Osteoblast (primary cell): ENCODE measurements around the gene CHSY1. TPM values are rescaled to one million over a fixed set of nuclear protein-coding genes. Genes with fewer than 3 reads are reported as not detected.

ENCODE experiments used
- DNase-seq: peaks from one replicate; pipeline ENCODE4 v3.0.0; 2011; ENCODE audit warnings: low spot score, mixed read lengths; ENCODE audit not compliant: insufficient read length; ENCODE audit errors: missing footprints
- H2AFZ ChIP-seq: 2 replicates; pipeline ENCODE4 v1.6.0; 2011; ENCODE audit warnings: mild to moderate bottlenecking, low read length
- H3K27ac ChIP-seq: 2 replicates; pipeline ENCODE4 v1.5.1; 2011; ENCODE audit warnings: mild to moderate bottlenecking, low read depth, low read length, moderate library complexity
- H3K27me3 ChIP-seq: 2 replicates; pipeline ENCODE4 v1.6.0; 2012; ENCODE audit warnings: mild to moderate bottlenecking, control low read depth, inconsistent platforms, low read length, moderate library complexity; ENCODE audit not compliant: insufficient read depth
- H3K36me3 ChIP-seq: 2 replicates; pipeline ENCODE4 v1.5.1; 2011; ENCODE audit warnings: mild to moderate bottlenecking, low read length, control low read depth, moderate library complexity; ENCODE audit not compliant: insufficient read depth
- H3K4me1 ChIP-seq: 2 replicates; pipeline ENCODE4 v1.5.1; 2011; ENCODE audit warnings: mild to moderate bottlenecking, low read length, control low read depth, moderate library complexity; ENCODE audit not compliant: insufficient read depth
- H3K4me2 ChIP-seq: 2 replicates; pipeline ENCODE4 v1.6.0; 2011; ENCODE audit warnings: mild to moderate bottlenecking, low read length; ENCODE audit not compliant: insufficient read depth
- H3K4me3 ChIP-seq: fragments of 200-600 bp; sonication (generic); 3 replicates; pipeline ENCODE4 v1.5.1; 2012; ENCODE audit warnings: mild to moderate bottlenecking, low read length, inconsistent platforms; ENCODE audit not compliant: insufficient read depth
- H3K79me2 ChIP-seq: 2 replicates; pipeline ENCODE4 v1.6.0; 2012; ENCODE audit warnings: mild to moderate bottlenecking, low read length, control low read depth, inconsistent platforms; ENCODE audit not compliant: insufficient read depth
- H3K9me3 ChIP-seq: 2 replicates; pipeline ENCODE4 v1.5.1; 2011; ENCODE audit warnings: low read depth, low read length, control low read depth
- H4K20me1 ChIP-seq: 2 replicates; pipeline ENCODE4 v1.6.0; 2012; ENCODE audit warnings: mild to moderate bottlenecking, low read length, control low read depth; ENCODE audit not compliant: insufficient read depth
- total RNA-seq: library from RNA; depleted of rRNA; stranded (reverse); fragments of >200 nt; gene quantifications from 2 replicates; pipeline ENCODE4 v1.2.3, GENCODE V29; 2012
- TF ChIP-seq, protein P1 (sequence below): IDR thresholded peaks from 2 replicates; pipeline ENCODE4 v1.5.1; 2011; ENCODE audit warnings: mild to moderate bottlenecking, low read depth, low read length, moderate library complexity; ENCODE audit errors: extremely low read depth

The CHSY1 gene
- total RNA-seq, 1 donor = 39.1 TPM

DNA sequence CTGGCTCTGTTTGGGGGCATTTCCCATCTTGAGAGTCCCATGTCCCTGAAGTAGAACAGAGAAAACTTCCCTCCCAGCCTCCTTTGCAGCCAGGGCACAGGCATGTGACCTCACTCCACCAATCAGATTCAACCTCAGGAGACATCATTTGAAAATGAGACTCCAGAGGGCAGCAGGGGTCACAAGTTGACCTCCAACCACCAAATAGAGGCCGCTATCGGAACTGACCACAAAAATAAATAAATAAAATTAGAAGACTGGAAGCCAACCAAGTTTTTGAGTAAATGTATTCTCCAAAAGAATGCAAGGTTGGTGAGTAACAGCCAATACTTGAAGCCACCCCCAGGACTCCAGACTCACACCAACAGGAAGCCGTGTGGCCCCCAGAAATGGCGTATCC lies 106.5 kb downstream of the CHSY1 start:
- TF ChIP-seq, protein P1, sequence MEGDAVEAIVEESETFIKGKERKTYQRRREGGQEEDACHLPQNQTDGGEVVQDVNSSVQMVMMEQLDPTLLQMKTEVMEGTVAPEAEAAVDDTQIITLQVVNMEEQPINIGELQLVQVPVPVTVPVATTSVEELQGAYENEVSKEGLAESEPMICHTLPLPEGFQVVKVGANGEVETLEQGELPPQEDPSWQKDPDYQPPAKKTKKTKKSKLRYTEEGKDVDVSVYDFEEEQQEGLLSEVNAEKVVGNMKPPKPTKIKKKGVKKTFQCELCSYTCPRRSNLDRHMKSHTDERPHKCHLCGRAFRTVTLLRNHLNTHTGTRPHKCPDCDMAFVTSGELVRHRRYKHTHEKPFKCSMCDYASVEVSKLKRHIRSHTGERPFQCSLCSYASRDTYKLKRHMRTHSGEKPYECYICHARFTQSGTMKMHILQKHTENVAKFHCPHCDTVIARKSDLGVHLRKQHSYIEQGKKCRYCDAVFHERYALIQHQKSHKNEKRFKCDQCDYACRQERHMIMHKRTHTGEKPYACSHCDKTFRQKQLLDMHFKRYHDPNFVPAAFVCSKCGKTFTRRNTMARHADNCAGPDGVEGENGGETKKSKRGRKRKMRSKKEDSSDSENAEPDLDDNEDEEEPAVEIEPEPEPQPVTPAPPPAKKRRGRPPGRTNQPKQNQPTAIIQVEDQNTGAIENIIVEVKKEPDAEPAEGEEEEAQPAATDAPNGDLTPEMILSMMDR = no peak
- Histone ChIP-seq H2AFZ (no peak overlapping the region), H3K79me2 (no peaks in the 10 kb centered on the region), H3K4me3 (no peak overlapping the region), H4K20me1 (no peaks in the 10 kb centered on the region), H3K27ac (no peak overlapping the region), H3K27me3 (no peaks in the 10 kb centered on the region), H3K4me1 (peaks cover 5% of the 10 kb centered on the region), H3K9me3 (peaks cover 2% of the 10 kb centered on the region), H3K4me2 (no peak overlapping the region), H3K36me3 (no peaks in the 10 kb centered on the region)
- peak; percentile 39 for DNase-seq

DNA sequence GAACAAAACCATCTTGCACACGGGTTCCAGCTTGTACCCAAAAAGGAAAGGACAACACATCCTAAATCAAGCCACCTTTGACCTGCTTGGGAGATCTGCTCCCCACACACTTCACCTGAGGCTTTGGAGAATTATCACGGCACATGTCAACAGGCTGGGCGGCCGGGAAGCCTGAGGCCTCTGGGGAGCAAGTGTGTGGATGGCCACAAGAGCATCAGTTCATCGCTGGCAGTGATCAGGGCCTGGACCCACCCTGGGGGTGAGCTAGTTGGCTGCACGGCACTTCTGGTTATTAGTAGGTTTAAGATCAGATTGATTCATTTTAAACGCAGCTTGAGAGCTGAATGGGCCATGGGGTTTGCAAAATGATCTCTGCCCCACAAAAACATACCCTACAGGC lies 108.5 kb downstream of the CHSY1 start:
- Histone ChIP-seq H3K4me1 (peaks cover 15% of the 10 kb centered on the region), H2AFZ (no peak overlapping the region), H3K4me3 (no peak overlapping the region), H3K79me2 (no peaks in the 10 kb centered on the region), H3K9me3 (peaks cover 2% of the 10 kb centered on the region), H3K27me3 (no peaks in the 10 kb centered on the region), H3K27ac (no peak overlapping the region), H3K4me2 (no peak overlapping the region), H4K20me1 (no peaks in the 10 kb centered on the region), H3K36me3 (no peaks in the 10 kb centered on the region)
- DNase-seq = peak; percentile 72
- TF ChIP-seq, protein P1 = no peak

DNA sequence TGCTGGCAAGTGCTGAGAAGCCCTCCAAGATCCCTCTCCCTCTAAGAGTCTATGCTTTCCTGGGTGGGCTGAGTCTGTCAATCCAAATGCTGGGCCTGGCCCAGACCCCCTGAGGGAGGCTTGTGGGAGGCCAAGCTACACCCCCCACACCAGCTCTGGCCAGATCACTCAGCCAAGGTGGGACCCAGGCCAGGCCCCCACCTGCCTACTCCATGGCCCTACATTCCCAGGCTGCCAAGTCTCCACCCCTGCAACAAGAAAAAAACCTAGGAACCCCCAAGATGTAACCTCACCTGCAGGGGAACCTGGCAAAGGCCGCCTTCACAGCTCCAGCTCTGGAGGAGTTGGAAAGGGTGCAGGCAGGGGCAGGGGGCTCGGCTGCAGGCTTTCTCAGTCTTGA lies 109.1 kb downstream of the CHSY1 start:
- no peak for DNase-seq
- Histone ChIP-seq H3K79me2 (no peaks in the 10 kb centered on the region), H3K36me3 (no peaks in the 10 kb centered on the region), H2AFZ (no peak overlapping the region), H3K9me3 (peaks cover 2% of the 10 kb centered on the region), H3K27me3 (no peaks in the 10 kb centered on the region), H4K20me1 (no peaks in the 10 kb centered on the region), H3K27ac (no peak overlapping the region), H3K4me2 (no peak overlapping the region), H3K4me1 (peaks cover 15% of the 10 kb centered on the region), H3K4me3 (no peak overlapping the region)
- TF ChIP-seq, protein P1 = no peak

DNA sequence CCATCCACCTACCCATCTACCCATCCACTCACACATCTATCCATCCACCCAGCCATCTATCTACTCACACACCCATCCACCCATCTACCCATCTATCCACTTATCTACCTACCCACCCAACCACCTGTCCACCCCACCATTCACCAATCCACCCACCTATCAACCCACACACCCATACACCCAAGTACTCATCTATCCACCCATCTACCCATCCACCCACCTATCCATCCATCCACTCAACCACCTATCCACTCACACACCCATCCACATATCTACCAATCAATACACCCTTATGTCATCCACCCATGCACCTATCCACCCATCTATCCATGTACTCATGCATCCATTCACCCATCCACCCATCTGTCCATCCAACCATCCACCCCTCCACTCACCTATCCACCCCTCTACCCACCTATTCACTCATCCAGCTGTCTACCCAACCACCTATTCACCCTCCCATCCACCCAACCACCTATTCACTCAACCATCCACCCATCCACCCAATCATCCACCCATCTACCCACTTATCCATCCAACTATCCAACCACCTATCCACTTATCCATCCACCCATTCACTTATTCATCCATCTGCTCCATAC lies 109.8 kb downstream of the CHSY1 start:
- no peaks in the 10 kb centered on the region for H4K20me1 ChIP-seq
- H2AFZ ChIP-seq = no peak overlapping the region
- H3K79me2 ChIP-seq = no peaks in the 10 kb centered on the region
- no peaks in the 10 kb centered on the region for H3K36me3 ChIP-seq
- H3K9me3 ChIP-seq = peaks cover 2% of the 10 kb centered on the region
- peak; percentile 8 for DNase-seq
- no peak overlapping the region for H3K4me2 ChIP-seq
- H3K27ac ChIP-seq = no peak overlapping the region
- TF ChIP-seq, protein P1 = no peak
- H3K4me3 ChIP-seq = no peak overlapping the region
- H3K27me3 ChIP-seq = no peaks in the 10 kb centered on the region
- peaks cover 15% of the 10 kb centered on the region for H3K4me1 ChIP-seq
